WTC11 (cell line): ENCODE data around the gene RAB11FIP5. TPM values are rescaled to one million over a fixed set of nuclear protein-coding genes. Genes with fewer than 3 reads are reported as not detected.

Source experiments
- ATAC-seq: fragments of 200-7000 bp; cut with Tn5 transposase; 2 replicates; pipeline ENCODE4 v1.10.0; 2021; ENCODE audit warnings: mild to moderate bottlenecking, moderate library complexity
- CTCF ChIA-PET: fragments of 300-600 bp; sonication (Branson Sonifier 250); formaldehyde crosslinking; loops from one replicate; lab custom pipeline; 2021; ENCODE audit warnings: antibody characterized with exemption; lab: Charles Lee
- POLR2A ChIA-PET: fragments of 350-600 bp; sonication (Branson Sonifier 250); formaldehyde crosslinking; loops from one replicate; lab custom pipeline; 2021; ENCODE audit warnings: antibody characterized with exemption; lab: Charles Lee
- DNase-seq: peaks from one replicate; pipeline ENCODE4 v3.0.0; 2021; ENCODE audit warnings: low spot score
- H3K27ac Mint-ChIP-seq: 2 replicates; pipeline ENCODE4 v1.8.0; 2021; ENCODE audit warnings: mixed read lengths
- H3K27me3 Mint-ChIP-seq: 2 replicates; pipeline ENCODE4 v1.8.0; 2021; ENCODE audit warnings: low read depth, mild to moderate bottlenecking, moderate library complexity, mixed read lengths
- H3K36me3 Mint-ChIP-seq: 2 replicates; pipeline ENCODE4 v1.8.0; 2021; ENCODE audit warnings: mixed read lengths
- H3K4me1 Mint-ChIP-seq: 2 replicates; pipeline ENCODE4 v1.8.0; 2022; ENCODE audit warnings: mixed read lengths
- H3K4me3 Mint-ChIP-seq: 2 replicates; pipeline ENCODE4 v1.8.0; 2021; ENCODE audit warnings: mild to moderate bottlenecking, moderate library complexity, mixed read lengths
- H3K9me3 Mint-ChIP-seq: 2 replicates; pipeline ENCODE4 v1.8.0; 2021; ENCODE audit warnings: mixed read lengths
- CBFB ChIP-seq: sonication (generic); formaldehyde crosslinking; IDR thresholded peaks from 2 replicates; pipeline ENCODE4 v1.8.1; 2022; ENCODE audit warnings: mild to moderate bottlenecking, low read depth, missing genetic modification reagents
- HMGA2 ChIP-seq: fragments of 250-450 bp; sonication (Bioruptor Pico); IDR thresholded peaks from 2 replicates; pipeline ENCODE4 v1.4.0; 2021; ENCODE audit warnings: mild to moderate bottlenecking, moderate library complexity
- MYBL2 ChIP-seq: sonication (generic); formaldehyde crosslinking; IDR thresholded peaks from 2 replicates; pipeline ENCODE4 v1.8.1; 2023; ENCODE audit warnings: mild to moderate bottlenecking, moderate library complexity, missing genetic modification reagents
- NFATC4 ChIP-seq: fragments of 250-450 bp; sonication (Bioruptor Pico); IDR thresholded peaks from 2 replicates; pipeline ENCODE4 v1.9.0; 2021; ENCODE audit warnings: mild to moderate bottlenecking
- NR1H2 ChIP-seq: sonication (generic); formaldehyde crosslinking; IDR thresholded peaks from 2 replicates; pipeline ENCODE4 v1.9.0; 2021; ENCODE audit warnings: mild to moderate bottlenecking, moderate library complexity, missing genetic modification reagents
- SMAD3 ChIP-seq: sonication (generic); formaldehyde crosslinking; IDR thresholded peaks from 2 replicates; pipeline ENCODE4 v1.8.0; 2022; ENCODE audit warnings: missing genetic modification reagents, mild to moderate bottlenecking, borderline replicate concordance
- SMAD4 ChIP-seq: sonication (generic); formaldehyde crosslinking; IDR thresholded peaks from 2 replicates; pipeline ENCODE4 v1.8.0; 2022; ENCODE audit warnings: mild to moderate bottlenecking, missing genetic modification reagents
- SOX15 ChIP-seq: fragments of 250-450 bp; sonication (Bioruptor Pico); IDR thresholded peaks from 2 replicates; pipeline ENCODE4 v1.9.0; 2021; ENCODE audit warnings: mild to moderate bottlenecking
- ZNF263 ChIP-seq: sonication (generic); formaldehyde crosslinking; IDR thresholded peaks from 2 replicates; pipeline ENCODE4 v1.8.1; 2022; ENCODE audit warnings: low read depth, mild to moderate bottlenecking, moderate library complexity, missing genetic modification reagents
- total RNA-seq: library from RNA; stranded (reverse); gene quantifications from 3 replicates; pipeline ENCODE4 v1.2.3, GENCODE V29; 2021
- TF ChIP-seq, protein P1 (sequence below): sonication (generic); formaldehyde crosslinking; IDR thresholded peaks from 2 replicates; pipeline ENCODE4 v1.8.0; 2023; ENCODE audit warnings: missing genetic modification reagents, mild to moderate bottlenecking, borderline replicate concordance
- TF ChIP-seq, protein P2 (sequence below): sonication (generic); formaldehyde crosslinking; IDR thresholded peaks from 2 replicates; pipeline ENCODE4 v1.8.0; 2022; ENCODE audit warnings: mild to moderate bottlenecking, missing genetic modification reagents
- TF ChIP-seq, protein P3 (sequence below): fragments of 250-450 bp; sonication (Bioruptor Pico); conservative IDR thresholded peaks from 2 replicates; pipeline ENCODE4 v1.9.0; 2021; ENCODE audit warnings: mild to moderate bottlenecking
- TF ChIP-seq, protein P4 (sequence below): sonication (generic); formaldehyde crosslinking; conservative IDR thresholded peaks from 2 replicates; pipeline ENCODE4 v1.8.1; 2022; ENCODE audit warnings: mild to moderate bottlenecking, missing genetic modification reagents
- TF ChIP-seq, protein P5 (sequence below): fragments of 250-450 bp; sonication (Bioruptor Pico); IDR thresholded peaks from 2 replicates; pipeline ENCODE4 v1.9.0; 2021; ENCODE audit warnings: moderate library complexity, mild to moderate bottlenecking, inconsistent platforms, borderline replicate concordance
- TF ChIP-seq, protein P6 (sequence below): sonication (generic); formaldehyde crosslinking; IDR thresholded peaks from 2 replicates; pipeline ENCODE4 v1.8.0; 2022; ENCODE audit warnings: mild to moderate bottlenecking, missing genetic modification reagents
- TF ChIP-seq, protein P7 (sequence below): sonication (generic); formaldehyde crosslinking; IDR thresholded peaks from 2 replicates; pipeline ENCODE4 v1.8.1; 2022; ENCODE audit warnings: mild to moderate bottlenecking, moderate library complexity, missing genetic modification reagents
- TF ChIP-seq, protein P8 (sequence below): sonication (generic); formaldehyde crosslinking; IDR thresholded peaks from 2 replicates; pipeline ENCODE4 v1.8.1; 2022; ENCODE audit warnings: missing genetic modification reagents, borderline replicate concordance
- TF ChIP-seq, protein P9 (sequence below): sonication (generic); formaldehyde crosslinking; IDR thresholded peaks from 2 replicates; pipeline ENCODE4 v1.8.1; 2023; ENCODE audit warnings: mild to moderate bottlenecking, missing genetic modification reagents
- TF ChIP-seq, protein P10 (sequence below): fragments of 250-450 bp; sonication (Bioruptor Pico); IDR thresholded peaks from 2 replicates; pipeline ENCODE4 v1.9.0; 2021; ENCODE audit warnings: mild to moderate bottlenecking

RAB11FIP5 gene
- total RNA-seq, 1 experiment from 2014 or later = 16.0 TPM

DNA sequence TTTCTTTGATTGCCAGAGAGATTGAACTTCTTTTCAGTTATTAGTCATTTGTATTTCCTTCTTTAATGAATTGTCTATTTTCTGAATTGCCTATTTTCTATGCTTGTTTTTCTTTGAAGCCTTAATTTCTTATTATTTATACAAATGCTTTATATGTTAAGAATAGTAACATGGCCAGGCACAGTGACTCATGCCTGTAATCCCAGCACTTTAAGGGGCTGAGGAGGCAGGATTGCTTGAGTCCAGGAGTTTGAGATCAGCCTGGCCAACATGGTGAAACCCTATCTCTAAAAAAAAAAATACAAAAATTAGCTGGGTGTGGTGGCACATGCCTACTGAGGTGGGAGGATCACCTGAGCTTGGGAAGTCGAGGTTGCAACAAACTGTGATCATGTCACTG, 4.7 kb upstream of the RAB11FIP5 start (continued):
- TF ChIP-seq, protein P1, sequence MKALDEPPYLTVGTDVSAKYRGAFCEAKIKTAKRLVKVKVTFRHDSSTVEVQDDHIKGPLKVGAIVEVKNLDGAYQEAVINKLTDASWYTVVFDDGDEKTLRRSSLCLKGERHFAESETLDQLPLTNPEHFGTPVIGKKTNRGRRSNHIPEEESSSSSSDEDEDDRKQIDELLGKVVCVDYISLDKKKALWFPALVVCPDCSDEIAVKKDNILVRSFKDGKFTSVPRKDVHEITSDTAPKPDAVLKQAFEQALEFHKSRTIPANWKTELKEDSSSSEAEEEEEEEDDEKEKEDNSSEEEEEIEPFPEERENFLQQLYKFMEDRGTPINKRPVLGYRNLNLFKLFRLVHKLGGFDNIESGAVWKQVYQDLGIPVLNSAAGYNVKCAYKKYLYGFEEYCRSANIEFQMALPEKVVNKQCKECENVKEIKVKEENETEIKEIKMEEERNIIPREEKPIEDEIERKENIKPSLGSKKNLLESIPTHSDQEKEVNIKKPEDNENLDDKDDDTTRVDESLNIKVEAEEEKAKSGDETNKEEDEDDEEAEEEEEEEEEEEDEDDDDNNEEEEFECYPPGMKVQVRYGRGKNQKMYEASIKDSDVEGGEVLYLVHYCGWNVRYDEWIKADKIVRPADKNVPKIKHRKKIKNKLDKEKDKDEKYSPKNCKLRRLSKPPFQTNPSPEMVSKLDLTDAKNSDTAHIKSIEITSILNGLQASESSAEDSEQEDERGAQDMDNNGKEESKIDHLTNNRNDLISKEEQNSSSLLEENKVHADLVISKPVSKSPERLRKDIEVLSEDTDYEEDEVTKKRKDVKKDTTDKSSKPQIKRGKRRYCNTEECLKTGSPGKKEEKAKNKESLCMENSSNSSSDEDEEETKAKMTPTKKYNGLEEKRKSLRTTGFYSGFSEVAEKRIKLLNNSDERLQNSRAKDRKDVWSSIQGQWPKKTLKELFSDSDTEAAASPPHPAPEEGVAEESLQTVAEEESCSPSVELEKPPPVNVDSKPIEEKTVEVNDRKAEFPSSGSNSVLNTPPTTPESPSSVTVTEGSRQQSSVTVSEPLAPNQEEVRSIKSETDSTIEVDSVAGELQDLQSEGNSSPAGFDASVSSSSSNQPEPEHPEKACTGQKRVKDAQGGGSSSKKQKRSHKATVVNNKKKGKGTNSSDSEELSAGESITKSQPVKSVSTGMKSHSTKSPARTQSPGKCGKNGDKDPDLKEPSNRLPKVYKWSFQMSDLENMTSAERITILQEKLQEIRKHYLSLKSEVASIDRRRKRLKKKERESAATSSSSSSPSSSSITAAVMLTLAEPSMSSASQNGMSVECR (CRISPR knock-in tag) = no peak
- TF ChIP-seq, all 79 proteins: peak for 0

DNA sequence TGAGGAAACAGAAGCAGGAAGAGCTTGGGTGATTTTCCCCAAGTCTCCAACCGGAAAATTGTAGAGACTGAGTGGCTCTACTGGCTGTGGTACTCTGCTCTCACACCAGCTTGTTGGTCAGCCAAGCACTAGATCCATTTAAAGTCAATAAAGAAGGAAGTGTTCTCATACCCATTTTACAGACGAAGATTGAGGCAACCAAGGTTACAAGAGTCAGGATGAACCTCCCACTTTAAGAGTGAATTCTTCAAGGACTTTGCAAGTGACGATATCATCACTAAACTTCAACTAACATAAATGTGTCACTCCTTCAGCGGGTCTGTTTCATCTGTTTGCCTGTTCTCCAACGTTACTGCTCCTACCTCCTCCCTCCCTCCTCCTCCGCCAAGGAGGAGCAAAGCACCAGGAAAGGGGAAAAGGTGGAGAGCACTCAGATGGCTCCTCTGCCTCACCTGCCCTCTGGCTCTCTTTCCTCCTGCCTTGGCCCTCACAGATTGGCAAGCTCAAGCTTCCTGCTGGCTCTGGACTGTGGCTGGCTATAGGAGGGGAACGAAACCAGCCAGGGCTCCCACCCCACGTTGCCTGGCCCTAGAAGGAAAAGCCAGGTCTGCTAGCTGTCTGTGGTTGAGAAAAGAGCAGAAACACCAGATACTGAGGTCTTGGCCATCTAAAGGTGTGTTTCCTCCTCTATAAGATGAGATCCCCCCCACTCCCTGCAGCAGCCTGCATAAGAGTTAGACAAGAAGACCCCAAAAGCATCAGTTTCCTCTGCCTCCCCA, 3.6 kb upstream of the RAB11FIP5 start:
- ChIA-PET CTCF (interaction anchor here (0.7 to 1.7 kb wide), 2 partner anchors 31 to 143 kb away, joined by 3 to 5 read pairs; no protein-coding TSS in a partner anchor), POLR2A (interaction anchor here (0.7 kb wide), 1 partner anchor 1395 kb away, joined by 3 read pairs; no protein-coding TSS in a partner anchor)
- ATAC-seq (no peak), DNase-seq (no peak)
- Mint-ChIP-seq H3K9me3 (peaks cover 5% of the 10 kb centered on the region), H3K27me3 (peaks cover 23% of the 10 kb centered on the region), H3K4me1 (peaks cover 5% of the 10 kb centered on the region), H3K36me3 (peaks cover 3% of the 10 kb centered on the region; the same call in 1 of the 2 replicates), H3K27ac (no peak overlapping the region), H3K4me3 (no peak overlapping the region)
- TF ChIP-seq, protein P2, sequence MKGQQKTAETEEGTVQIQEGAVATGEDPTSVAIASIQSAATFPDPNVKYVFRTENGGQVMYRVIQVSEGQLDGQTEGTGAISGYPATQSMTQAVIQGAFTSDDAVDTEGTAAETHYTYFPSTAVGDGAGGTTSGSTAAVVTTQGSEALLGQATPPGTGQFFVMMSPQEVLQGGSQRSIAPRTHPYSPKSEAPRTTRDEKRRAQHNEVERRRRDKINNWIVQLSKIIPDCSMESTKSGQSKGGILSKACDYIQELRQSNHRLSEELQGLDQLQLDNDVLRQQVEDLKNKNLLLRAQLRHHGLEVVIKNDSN (CRISPR knock-in tag) = no peak
- TF ChIP-seq CBFB (CRISPR knock-in tag) (no peak), SMAD4 (CRISPR knock-in tag) (no peak), MYBL2 (CRISPR knock-in tag) (no peak), NR1H2 (CRISPR knock-in tag) (no peak), NFATC4 (no peak), SOX15 (CRISPR knock-in tag) (no peak), SMAD3 (CRISPR knock-in tag) (no peak), HMGA2 (CRISPR knock-in tag) (no peak), ZNF263 (CRISPR knock-in tag) (no peak; the same call in 1 of the 2 replicates)
- TF ChIP-seq, protein P3, sequence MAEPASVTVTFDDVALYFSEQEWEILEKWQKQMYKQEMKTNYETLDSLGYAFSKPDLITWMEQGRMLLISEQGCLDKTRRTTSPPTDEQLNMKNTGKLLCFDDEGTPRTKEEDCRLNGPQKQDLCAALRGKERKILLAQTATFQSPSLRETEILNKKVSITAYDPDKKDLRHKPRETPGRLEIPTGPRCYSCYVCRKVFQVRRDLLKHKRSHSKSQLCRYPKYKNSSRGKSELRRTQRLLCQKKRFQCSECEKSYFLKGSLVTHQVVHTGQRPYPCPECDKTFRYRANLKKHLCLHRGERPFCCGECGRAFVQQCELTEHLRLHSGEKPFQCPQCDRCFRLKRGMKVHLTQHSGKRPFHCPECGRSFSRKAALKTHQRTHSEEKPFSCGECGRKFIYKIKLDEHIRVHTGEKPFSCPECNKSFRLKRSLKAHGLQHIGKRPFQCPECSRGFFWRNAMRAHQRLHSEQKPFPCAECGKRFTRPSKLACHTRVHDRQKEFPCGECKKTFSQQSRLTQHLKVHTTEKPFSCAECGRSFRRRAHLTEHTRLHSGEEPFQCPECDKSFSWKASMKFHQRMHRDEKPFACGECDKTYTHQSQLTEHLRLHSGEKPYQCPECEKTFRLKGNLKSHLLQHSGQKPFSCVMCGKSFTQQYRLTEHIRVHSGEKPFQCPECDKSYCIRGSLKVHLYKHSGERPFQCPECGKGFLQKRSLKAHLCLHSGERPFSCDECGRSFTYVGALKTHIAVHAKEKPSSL (CRISPR knock-in tag) = no peak
- TF ChIP-seq, protein P4, sequence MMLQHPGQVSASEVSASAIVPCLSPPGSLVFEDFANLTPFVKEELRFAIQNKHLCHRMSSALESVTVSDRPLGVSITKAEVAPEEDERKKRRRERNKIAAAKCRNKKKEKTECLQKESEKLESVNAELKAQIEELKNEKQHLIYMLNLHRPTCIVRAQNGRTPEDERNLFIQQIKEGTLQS (CRISPR knock-in tag) = no peak
- TF ChIP-seq, protein P5, sequence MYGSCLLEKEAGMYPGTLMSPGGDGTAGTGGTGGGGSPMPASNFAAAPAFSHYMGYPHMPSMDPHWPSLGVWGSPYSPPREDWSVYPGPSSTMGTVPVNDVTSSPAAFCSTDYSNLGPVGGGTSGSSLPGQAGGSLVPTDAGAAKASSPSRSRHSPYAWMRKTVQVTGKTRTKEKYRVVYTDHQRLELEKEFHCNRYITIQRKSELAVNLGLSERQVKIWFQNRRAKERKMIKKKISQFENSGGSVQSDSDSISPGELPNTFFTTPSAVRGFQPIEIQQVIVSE = no peak
- TF ChIP-seq, protein P6, sequence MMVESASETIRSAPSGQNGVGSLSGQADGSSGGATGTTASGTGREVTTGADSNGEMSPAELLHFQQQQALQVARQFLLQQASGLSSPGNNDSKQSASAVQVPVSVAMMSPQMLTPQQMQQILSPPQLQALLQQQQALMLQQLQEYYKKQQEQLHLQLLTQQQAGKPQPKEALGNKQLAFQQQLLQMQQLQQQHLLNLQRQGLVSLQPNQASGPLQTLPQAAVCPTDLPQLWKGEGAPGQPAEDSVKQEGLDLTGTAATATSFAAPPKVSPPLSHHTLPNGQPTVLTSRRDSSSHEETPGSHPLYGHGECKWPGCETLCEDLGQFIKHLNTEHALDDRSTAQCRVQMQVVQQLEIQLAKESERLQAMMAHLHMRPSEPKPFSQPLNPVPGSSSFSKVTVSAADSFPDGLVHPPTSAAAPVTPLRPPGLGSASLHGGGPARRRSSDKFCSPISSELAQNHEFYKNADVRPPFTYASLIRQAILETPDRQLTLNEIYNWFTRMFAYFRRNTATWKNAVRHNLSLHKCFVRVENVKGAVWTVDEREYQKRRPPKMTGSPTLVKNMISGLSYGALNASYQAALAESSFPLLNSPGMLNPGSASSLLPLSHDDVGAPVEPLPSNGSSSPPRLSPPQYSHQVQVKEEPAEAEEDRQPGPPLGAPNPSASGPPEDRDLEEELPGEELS = no peak
- TF ChIP-seq, protein P7, sequence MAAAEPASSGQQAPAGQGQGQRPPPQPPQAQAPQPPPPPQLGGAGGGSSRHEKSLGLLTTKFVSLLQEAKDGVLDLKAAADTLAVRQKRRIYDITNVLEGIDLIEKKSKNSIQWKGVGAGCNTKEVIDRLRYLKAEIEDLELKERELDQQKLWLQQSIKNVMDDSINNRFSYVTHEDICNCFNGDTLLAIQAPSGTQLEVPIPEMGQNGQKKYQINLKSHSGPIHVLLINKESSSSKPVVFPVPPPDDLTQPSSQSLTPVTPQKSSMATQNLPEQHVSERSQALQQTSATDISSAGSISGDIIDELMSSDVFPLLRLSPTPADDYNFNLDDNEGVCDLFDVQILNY (CRISPR knock-in tag) = no peak
- TF ChIP-seq, protein P8, sequence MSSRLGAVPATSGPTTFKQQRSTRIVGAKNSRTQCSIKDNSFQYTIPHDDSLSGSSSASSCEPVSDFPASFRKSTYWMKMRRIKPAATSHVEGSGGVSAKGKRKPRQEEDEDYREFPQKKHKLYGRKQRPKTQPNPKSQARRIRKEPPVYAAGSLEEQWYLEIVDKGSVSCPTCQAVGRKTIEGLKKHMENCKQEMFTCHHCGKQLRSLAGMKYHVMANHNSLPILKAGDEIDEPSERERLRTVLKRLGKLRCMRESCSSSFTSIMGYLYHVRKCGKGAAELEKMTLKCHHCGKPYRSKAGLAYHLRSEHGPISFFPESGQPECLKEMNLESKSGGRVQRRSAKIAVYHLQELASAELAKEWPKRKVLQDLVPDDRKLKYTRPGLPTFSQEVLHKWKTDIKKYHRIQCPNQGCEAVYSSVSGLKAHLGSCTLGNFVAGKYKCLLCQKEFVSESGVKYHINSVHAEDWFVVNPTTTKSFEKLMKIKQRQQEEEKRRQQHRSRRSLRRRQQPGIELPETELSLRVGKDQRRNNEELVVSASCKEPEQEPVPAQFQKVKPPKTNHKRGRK (CRISPR knock-in tag) = no peak
- TF ChIP-seq, protein P9, sequence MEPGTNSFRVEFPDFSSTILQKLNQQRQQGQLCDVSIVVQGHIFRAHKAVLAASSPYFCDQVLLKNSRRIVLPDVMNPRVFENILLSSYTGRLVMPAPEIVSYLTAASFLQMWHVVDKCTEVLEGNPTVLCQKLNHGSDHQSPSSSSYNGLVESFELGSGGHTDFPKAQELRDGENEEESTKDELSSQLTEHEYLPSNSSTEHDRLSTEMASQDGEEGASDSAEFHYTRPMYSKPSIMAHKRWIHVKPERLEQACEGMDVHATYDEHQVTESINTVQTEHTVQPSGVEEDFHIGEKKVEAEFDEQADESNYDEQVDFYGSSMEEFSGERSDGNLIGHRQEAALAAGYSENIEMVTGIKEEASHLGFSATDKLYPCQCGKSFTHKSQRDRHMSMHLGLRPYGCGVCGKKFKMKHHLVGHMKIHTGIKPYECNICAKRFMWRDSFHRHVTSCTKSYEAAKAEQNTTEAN (CRISPR knock-in tag) = no peak
- TF ChIP-seq, protein P10, sequence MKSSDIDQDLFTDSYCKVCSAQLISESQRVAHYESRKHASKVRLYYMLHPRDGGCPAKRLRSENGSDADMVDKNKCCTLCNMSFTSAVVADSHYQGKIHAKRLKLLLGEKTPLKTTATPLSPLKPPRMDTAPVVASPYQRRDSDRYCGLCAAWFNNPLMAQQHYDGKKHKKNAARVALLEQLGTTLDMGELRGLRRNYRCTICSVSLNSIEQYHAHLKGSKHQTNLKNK (CRISPR knock-in tag) = no peak
